OCI-LY1 (cell line): ENCODE measurements around the gene PRKAR2B.

Experiments used
- H2AFZ ChIP-seq: fragments of 200-600 bp; sonication (generic), shearing (Covaris generic); 2 replicates; pipeline ENCODE4 v1.6.0; 2014; ENCODE audit warnings: antibody characterized with exemption, mild to moderate bottlenecking, low read length
- H3F3A ChIP-seq: fragments of 200-600 bp; sonication (generic), shearing (Covaris generic); 2 replicates; pipeline ENCODE4 v1.6.0; 2014; ENCODE audit warnings: mild to moderate bottlenecking, antibody characterized with exemption, low read length, moderate library complexity; ENCODE audit not compliant: insufficient read depth
- H3K27ac ChIP-seq: fragments of 200-600 bp; sonication (generic); 2 replicates; pipeline ENCODE4 v1.5.1; 2014; ENCODE audit warnings: low read length, mixed run types, mild to moderate bottlenecking, low read depth; ENCODE audit not compliant: poor library complexity, severe bottlenecking
- H3K27me3 ChIP-seq: fragments of 200-600 bp; sonication (generic); 2 replicates; pipeline ENCODE4 v1.6.0; 2014; ENCODE audit warnings: antibody characterized with exemption, mild to moderate bottlenecking, low read length, moderate library complexity; ENCODE audit not compliant: insufficient read depth
- H3K36me3 ChIP-seq: fragments of 200-600 bp; sonication (generic); 2 replicates; pipeline ENCODE4 v1.6.1; 2014; ENCODE audit warnings: mild to moderate bottlenecking, antibody characterized with exemption, low read length, moderate library complexity, mixed read lengths; ENCODE audit not compliant: insufficient read depth
- H3K4me1 ChIP-seq: fragments of 200-600 bp; sonication (generic); 2 replicates; pipeline ENCODE4 v1.5.1; 2014; ENCODE audit warnings: mild to moderate bottlenecking, low read length, moderate library complexity; ENCODE audit not compliant: insufficient read depth, severe bottlenecking
- H3K4me2 ChIP-seq: fragments of 200-600 bp; sonication (generic), shearing (Covaris generic); 2 replicates; pipeline ENCODE4 v1.6.1; 2014; ENCODE audit warnings: low read length
- H3K4me3 ChIP-seq: fragments of 200-600 bp; sonication (generic); 2 replicates; pipeline ENCODE4 v1.5.1; 2014; ENCODE audit warnings: low read length, low read depth, mild to moderate bottlenecking, mixed read lengths; ENCODE audit not compliant: poor library complexity, severe bottlenecking
- H3K79me2 ChIP-seq: fragments of 200-600 bp; shearing (Covaris generic); 2 replicates; pipeline ENCODE4 v1.6.1; 2016; ENCODE audit warnings: mixed run types, low read length, mixed read lengths; ENCODE audit not compliant: insufficient read depth
- H3K9ac ChIP-seq: fragments of 200-600 bp; sonication (generic), shearing (Covaris generic); 2 replicates; pipeline ENCODE4 v1.6.1; 2014; ENCODE audit warnings: mild to moderate bottlenecking, low read length, mixed read lengths
- H3K9me2 ChIP-seq: fragments of 200-600 bp; sonication (generic), shearing (Covaris generic); 2 replicates; pipeline ENCODE4 v1.6.1; 2014; ENCODE audit warnings: low read depth, mild to moderate bottlenecking, low read length, mixed read lengths
- H3K9me3 ChIP-seq: fragments of 200-600 bp; shearing (Covaris generic); 2 replicates; pipeline ENCODE4 v1.6.1; 2014; ENCODE audit warnings: low read length, mixed read lengths
- H4K20me1 ChIP-seq: fragments of 200-600 bp; sonication (generic), shearing (Covaris generic); 2 replicates; pipeline ENCODE4 v1.6.0; 2016; ENCODE audit warnings: mild to moderate bottlenecking, low read length; ENCODE audit not compliant: insufficient read depth
- EZH2 ChIP-seq: fragments of 200-600 bp; sonication (generic), shearing (Covaris generic); IDR thresholded peaks from 2 replicates; pipeline ENCODE4 v1.8.0; 2017; ENCODE audit warnings: borderline replicate concordance, mixed run types, mild to moderate bottlenecking, antibody characterized with exemption, low read length, moderate library complexity, mixed read lengths
- TF ChIP-seq, protein P1 (sequence below): fragments of 200-600 bp; sonication (generic), shearing (Covaris generic); IDR thresholded peaks from 2 replicates; pipeline ENCODE4 v1.5.1; 2017; ENCODE audit warnings: mild to moderate bottlenecking, antibody characterized with exemption, low read length, moderate library complexity, mixed read lengths

Gene PRKAR2B

DNA sequence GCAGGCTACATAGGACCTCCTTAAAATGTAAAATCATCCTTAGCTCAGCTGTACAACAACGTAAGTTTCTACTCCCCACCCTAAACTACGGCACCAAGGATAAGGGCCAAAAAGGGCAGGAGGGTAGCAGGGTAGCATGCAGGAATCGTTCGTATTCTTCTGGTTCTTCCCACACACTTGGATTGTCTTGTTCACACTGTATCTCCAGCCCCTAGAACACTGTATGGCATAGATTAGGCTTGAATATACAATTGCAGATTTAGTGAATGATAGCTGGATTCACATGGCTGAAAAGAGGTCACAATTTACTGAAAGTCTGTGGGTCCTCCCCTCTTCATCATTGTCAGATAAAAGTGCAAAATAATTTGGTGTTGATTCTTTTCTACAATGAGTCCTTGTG, 28.2 kb upstream of the PRKAR2B start:
- H3K27ac ChIP-seq, result no peak overlapping the region
- H4K20me1 ChIP-seq, result no peaks in the 10 kb centered on the region
- no peak overlapping the region for H2AFZ ChIP-seq
- no peak overlapping the region for H3K4me2 ChIP-seq
- H3F3A ChIP-seq, result no peaks in the 10 kb centered on the region
- H3K4me1 ChIP-seq, result no peaks in the 10 kb centered on the region
- no peaks in the 10 kb centered on the region for H3K9me3 ChIP-seq
- no peaks in the 10 kb centered on the region for H3K9me2 ChIP-seq
- H3K4me3 ChIP-seq, result no peak overlapping the region
- no peak for TF ChIP-seq EZH2
- TF ChIP-seq, protein P1, sequence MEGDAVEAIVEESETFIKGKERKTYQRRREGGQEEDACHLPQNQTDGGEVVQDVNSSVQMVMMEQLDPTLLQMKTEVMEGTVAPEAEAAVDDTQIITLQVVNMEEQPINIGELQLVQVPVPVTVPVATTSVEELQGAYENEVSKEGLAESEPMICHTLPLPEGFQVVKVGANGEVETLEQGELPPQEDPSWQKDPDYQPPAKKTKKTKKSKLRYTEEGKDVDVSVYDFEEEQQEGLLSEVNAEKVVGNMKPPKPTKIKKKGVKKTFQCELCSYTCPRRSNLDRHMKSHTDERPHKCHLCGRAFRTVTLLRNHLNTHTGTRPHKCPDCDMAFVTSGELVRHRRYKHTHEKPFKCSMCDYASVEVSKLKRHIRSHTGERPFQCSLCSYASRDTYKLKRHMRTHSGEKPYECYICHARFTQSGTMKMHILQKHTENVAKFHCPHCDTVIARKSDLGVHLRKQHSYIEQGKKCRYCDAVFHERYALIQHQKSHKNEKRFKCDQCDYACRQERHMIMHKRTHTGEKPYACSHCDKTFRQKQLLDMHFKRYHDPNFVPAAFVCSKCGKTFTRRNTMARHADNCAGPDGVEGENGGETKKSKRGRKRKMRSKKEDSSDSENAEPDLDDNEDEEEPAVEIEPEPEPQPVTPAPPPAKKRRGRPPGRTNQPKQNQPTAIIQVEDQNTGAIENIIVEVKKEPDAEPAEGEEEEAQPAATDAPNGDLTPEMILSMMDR, result no peak
- H3K79me2 ChIP-seq, result no peaks in the 10 kb centered on the region
- no peaks in the 10 kb centered on the region for H3K36me3 ChIP-seq
- H3K27me3 ChIP-seq, result no peaks in the 10 kb centered on the region; the same call in 1 of the 2 replicates
- H3K9ac ChIP-seq, result no peak overlapping the region

DNA sequence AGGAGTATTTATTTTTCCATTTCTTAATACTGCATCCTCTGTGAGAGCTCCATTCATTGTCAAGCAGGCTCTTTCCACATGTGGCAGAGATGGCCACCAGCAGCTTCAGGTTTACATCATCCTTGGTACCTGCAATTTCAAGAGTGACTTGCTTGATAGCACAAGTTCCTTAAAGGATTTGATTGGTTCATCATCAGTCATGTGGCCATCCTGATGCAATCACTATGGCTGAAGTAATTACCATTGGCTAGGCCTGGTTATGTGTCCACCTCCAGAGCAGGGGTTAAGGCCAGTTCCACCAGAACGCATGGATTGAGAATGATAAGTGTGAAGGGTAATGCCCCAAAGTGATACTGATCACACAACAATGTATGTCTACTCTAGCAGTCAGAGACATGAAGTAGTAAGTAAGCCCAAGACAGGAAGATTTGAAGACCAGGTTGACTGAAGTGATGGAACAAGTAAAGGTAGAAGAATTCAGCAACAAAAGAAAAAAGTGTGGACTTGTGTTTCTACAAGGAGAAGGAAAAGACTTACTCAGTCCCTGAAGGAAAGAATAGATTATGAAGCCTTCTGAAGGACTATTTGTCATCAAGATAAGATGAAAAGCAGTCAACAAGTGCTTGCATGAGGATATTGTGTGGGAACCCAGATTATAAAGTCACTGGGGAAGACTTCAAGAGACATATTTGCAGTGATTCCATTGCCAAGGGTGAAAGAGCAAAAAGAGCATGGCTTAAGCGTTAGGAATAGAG, 26.4 kb upstream of the PRKAR2B start:
- Histone ChIP-seq H3K9me2 (no peaks in the 10 kb centered on the region), H3K4me3 (no peak overlapping the region), H3K27ac (no peak overlapping the region), H3K4me1 (no peaks in the 10 kb centered on the region), H3K9me3 (no peaks in the 10 kb centered on the region), H3K4me2 (no peak overlapping the region), H4K20me1 (no peaks in the 10 kb centered on the region), H3K36me3 (no peaks in the 10 kb centered on the region), H3K9ac (no peak overlapping the region), H3F3A (no peaks in the 10 kb centered on the region), H2AFZ (no peak overlapping the region), H3K79me2 (no peaks in the 10 kb centered on the region), H3K27me3 (no peaks in the 10 kb centered on the region; the same call in 1 of the 2 replicates)
- TF ChIP-seq, protein P1, result no peak
- TF ChIP-seq EZH2, result no peak

DNA sequence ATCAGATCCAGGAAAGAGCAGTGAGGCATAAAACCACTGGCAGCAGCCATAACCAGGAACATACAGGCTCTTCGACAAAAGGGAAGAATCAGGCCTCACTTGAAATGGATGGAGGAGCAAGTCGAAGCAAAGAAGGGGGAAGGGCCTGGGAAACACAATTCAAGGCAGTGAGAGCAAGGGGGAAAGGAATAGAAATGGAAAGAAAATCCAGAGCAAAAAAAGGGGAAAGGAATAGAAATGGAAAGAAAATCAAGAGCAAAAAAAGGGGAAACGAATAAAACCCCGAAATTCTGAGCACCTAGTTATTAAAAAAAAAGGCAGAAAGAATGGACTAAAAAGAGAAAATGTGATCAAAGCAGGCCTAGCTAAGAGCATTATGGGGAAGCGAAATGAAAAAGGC, 24.1 kb upstream of the PRKAR2B start:
- no peak overlapping the region for H3K4me3 ChIP-seq
- H3K27ac ChIP-seq, result no peak overlapping the region
- no peaks in the 10 kb centered on the region; the same call in 1 of the 2 replicates for H3K27me3 ChIP-seq
- no peak for TF ChIP-seq EZH2
- TF ChIP-seq, protein P1, result no peak
- H2AFZ ChIP-seq, result no peak overlapping the region
- no peaks in the 10 kb centered on the region for H3K9me2 ChIP-seq
- no peak overlapping the region for H3K9ac ChIP-seq
- no peaks in the 10 kb centered on the region for H4K20me1 ChIP-seq
- H3K79me2 ChIP-seq, result no peaks in the 10 kb centered on the region
- no peaks in the 10 kb centered on the region for H3K9me3 ChIP-seq
- H3K4me2 ChIP-seq, result no peak overlapping the region
- no peaks in the 10 kb centered on the region for H3K36me3 ChIP-seq
- no peaks in the 10 kb centered on the region for H3K4me1 ChIP-seq
- H3F3A ChIP-seq, result no peaks in the 10 kb centered on the region
